ENCODE data around the gene TSPO.
"Not testable (repeated sequence)": the region's sequence is repeated elsewhere in the genome, so short reads cannot be mapped to it uniquely, and the experiment has no call there.

TSPO gene

GRCh38 chr22:43151251-43152002 is at the start of gene TSPO:
TSPO (plus strand) TSS chr22:43151559; CDS start chr22:43159239, 7,680 bp downstream.
- DNase-seq, result peak; percentile 38

GRCh38 chr22:43104056-43104625 is 47.2 kb upstream of the TSPO start:
- not testable (repeated sequence) for DNase-seq

GRCh38 chr22:43104950-43105349 is 46.4 kb upstream of the TSPO start:
- DNase-seq, result not testable (repeated sequence)

- DNase-seq, result no peak
Observed at GRCh38 chr22:43106302-43106701, 45.1 kb upstream of the TSPO start.

DNA sequence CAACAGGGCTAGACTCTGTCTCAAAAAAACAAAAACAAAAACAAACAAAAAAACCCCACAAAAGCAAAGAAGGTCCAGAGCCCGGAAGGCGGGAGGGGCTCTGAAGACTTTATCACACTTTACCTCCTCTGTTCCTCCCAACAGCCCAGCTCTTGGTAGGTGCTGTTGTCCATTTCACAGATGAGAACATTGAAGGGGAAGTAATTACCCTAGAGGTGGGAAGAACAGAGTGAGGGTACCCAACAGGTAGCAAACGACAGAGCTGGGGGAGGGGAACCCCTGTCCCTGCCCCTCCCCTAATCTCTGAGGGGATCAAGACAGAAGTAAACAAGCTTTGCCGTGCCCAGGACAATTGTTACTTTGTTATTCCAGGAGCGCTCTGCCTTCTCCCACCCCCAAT is 41.8 kb upstream of the TSPO start:
- DNase-seq, result no peak

DNA sequence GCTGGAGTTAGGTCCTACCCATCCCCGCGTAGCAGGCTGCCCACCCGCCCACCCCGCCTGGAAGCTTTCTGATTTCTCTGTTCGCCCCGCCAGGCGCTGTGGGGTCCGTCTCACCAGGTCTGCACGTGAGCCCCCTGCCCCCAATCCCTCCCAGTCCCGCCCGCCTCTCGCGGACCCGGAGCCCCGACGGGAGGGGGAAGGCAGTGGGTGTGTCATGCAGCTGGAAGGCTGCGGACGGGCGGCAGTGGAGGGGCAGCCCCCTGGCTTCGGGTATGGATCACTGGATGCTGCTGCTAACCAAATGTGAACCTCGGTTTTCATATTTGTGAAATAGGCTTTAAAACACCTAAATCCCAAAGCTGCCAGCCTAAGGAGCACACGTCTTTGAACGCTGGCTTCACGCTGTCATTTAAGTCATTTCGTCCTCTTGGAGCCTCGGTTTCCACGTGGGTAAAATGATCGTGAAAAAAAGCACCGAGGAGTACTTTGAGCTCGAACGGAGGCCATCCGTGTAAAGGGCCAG is 41.4 kb upstream of the TSPO start:
- no peak for DNase-seq

- peak; percentile 47 for DNase-seq
Observed at GRCh38 chr22:43110444-43110926, 40.9 kb upstream of the TSPO start, which contains the start of gene BIK. BIK (plus strand) TSS chr22:43110750; CDS start chr22:43124023, 13,273 bp downstream.

- DNase-seq, result peak; percentile 62
Observed at GRCh38 chr22:43110927-43111623, 40.3 kb upstream of the TSPO start.

GRCh38 chr22:43113526-43114251 is 37.7 kb upstream of the TSPO start:
- DNase-seq, result no peak

- no peak for DNase-seq
Observed at GRCh38 chr22:43114958-43115357, 36.4 kb upstream of the TSPO start.

DNA sequence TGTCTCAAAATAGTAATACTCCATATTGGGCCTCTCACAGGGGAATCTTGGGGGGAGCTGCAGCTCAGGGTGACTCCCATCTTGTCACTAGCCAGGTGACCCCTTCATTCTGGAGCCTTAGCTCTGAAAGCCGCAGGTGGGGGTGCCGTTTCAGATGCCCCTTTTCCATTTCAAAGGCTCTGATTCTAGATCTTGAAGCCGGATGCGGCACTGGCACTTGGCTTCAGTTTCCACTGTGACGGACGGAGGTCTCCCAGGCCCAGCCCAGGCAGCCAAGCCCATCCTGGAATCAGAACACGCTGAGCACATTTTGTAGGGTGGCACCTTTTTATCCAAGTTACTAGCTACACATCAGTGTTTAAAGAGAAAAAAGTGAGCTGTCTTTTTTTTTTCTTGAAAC is 34.4 kb upstream of the TSPO start:
- DNase-seq, result no peak

DNA sequence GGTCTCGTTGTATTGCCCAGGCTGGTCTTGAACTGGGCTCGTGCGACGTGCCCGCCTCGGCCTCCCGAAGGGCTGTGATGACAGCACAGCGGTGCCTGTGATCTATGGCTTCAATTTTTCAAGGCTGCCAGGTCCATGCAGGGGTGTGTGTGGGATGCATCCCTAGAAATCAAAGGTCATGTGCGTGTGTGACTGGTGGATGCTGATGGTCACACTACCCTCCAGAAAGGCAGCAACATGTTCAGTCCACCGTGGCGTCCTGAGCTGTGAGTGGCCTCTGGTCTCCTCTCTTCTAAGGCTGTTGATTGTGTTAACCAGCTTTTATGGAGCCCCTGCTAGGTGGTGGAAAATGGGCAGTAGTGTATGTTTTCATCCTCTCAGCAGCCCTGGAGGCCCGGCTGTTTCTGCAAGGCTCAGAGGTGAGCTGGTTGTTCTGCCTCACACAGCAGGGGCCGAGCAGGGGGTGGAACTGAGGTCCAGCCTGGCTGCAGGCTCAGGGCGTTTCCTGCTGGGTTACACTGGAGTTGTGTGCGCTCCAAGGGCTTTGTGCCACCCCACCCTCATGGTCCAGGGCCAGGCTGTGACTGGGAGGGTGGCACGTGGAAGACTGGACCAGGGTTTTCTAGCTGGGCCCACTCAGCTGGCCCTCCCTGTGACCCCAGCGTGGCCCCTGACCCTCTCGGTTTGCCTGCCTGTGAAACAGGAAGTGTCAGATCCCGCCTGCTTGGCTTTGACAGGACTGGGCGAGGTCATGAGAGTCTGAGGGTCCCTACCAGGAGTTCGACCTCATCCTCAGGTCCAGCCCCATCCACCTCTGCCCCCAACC is 33.1 kb upstream of the TSPO start:
- no peak for DNase-seq

- no peak for DNase-seq
Observed at GRCh38 chr22:43118953-43119458, 32.4 kb upstream of the TSPO start.

- no peak for DNase-seq
Observed at GRCh38 chr22:43126501-43127165, 24.7 kb upstream of the TSPO start.

DNA sequence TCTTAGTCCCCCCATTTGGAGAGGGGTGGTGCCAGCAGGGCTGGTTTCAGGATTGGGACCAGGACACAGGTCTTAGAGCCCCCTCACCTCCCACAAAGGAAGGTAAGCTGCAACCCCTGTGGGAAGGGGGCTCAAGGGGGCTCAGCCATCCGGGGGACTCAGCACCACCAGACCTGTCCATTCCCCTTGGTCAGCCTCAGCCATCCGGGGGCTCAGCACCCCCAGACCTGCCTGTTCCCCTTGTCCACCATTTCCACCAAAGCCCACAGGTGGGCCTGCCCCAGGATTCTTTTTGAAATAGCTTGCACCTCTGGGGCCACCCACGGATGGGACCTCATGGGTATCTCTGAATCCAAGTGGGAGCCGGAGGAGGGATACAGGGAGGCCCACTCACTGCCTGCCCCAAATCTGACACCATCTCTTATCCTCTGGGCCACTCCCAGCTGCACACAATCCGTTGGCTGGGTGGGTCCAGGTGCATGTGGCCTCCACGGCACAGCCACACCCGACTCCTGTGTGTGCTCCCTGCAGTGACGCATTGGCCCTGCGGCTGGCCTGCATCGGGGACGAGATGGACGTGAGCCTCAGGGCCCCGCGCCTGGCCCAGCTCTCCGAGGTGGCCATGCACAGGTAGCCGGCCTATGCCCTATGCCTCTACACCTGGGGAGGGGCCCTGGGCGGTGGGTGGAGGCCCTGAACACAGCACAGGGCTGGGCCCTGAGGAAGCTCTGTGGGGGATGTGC is 24.0 kb upstream of the TSPO start:
- DNase-seq, result no peak

DNA sequence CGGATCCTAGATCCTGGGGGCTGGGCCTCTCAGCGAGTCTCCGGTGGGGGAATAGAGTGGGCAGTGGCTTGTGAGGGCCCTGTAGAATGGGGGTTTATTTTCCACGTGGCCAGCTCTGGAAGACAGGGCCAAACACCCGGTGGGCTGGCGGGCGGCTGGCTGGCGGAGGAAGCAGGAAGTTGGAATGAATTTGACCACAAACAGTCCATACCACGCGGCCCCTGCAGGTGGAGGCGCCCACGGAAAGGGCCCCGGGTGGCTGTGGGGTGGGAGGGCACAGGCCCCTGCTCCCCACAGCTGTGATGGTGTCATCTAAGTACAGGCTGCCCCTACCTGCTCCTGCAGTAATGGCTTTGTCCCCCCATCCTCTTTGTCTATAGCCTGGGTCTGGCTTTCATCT is 23.2 kb upstream of the TSPO start:
- DNase-seq, result no peak

DNA sequence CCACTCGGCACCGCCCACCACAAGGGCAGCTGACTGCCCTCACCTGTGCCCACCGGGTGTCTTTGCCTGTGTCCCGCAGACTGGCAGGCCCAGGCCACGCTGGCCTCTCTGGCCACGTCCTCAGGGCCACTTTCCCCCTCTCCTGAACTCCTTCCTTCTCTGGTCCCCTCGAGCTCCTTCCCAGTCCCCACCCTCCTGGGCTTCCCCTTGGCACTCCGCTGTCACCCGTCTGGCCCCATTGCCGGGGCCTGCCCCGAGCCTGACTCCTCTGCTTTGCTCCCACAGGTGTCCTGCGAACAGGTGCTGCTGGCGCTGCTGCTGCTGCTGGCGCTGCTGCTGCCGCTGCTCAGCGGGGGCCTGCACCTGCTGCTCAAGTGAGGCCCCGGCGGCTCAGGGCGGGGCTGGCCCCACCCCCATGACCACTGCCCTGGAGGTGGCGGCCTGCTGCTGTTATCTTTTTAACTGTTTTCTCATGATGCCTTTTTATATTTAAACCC is 22.4 kb upstream of the TSPO start:
- peak; percentile 90 for DNase-seq

- DNase-seq, result peak; percentile 10
Observed at GRCh38 chr22:43129426-43130425, 21.6 kb upstream of the TSPO start.
